ENCODE data around the gene PFAS.
"Not testable (repeated sequence)": the region's sequence is repeated elsewhere in the genome, so short reads cannot be mapped to it uniquely, and the experiment has no call there.

PFAS gene

GRCh38 chr17:8248751-8249607 is at the start of gene PFAS:
TSS of gene PFAS (plus strand) at chr17:8249289. CDS start at chr17:8253938, 4,649 bp downstream.
- Mint-ChIP-seq H3K36me3 (peaks cover 22% of the 10 kb centered on the region), H3K9me3 (no peaks in the 10 kb centered on the region), H3K27ac (peak within 1 kb of the TSS; percentile 100), H3K4me1 (peaks cover 48% of the 10 kb centered on the region), H3K4me3 (peak within 1 kb of the TSS; percentile 88), H3K27me3 (no peaks in the 10 kb centered on the region)
- CTCF ChIA-PET: interaction anchor here (0.9 to 5.0 kb wide), 6 partner anchors 26 to 129 kb away, joined by 3 to 38 read pairs (median 3); no protein-coding TSS in a partner anchor
- DNase-seq: peak; percentile 97

GRCh38 chr17:8204761-8205555 is 44.1 kb upstream of the PFAS start:
- H3K4me3 Mint-ChIP-seq: no peak overlapping the region
- peaks cover 54% of the 10 kb centered on the region for H3K4me1 Mint-ChIP-seq
- H3K9me3 Mint-ChIP-seq: no peaks in the 10 kb centered on the region
- DNase-seq: no peak
- no peak overlapping the region for H3K27ac Mint-ChIP-seq
- peaks cover 57% of the 10 kb centered on the region for H3K36me3 Mint-ChIP-seq
- H3K27me3 Mint-ChIP-seq: no peaks in the 10 kb centered on the region
- CTCF ChIA-PET: no interaction called here

- Mint-ChIP-seq H3K27me3 (peaks cover 4% of the 10 kb centered on the region), H3K4me3 (no peak overlapping the region), H3K36me3 (peaks cover 53% of the 10 kb centered on the region), H3K4me1 (peaks cover 53% of the 10 kb centered on the region), H3K9me3 (no peaks in the 10 kb centered on the region), H3K27ac (peak overlapping the region; percentile 19)
- no peak for DNase-seq
- CTCF ChIA-PET: interaction anchor here (1.2 kb wide), 1 partner anchor 18 kb away, joined by 3 read pairs; no protein-coding TSS in a partner anchor
Observed at GRCh38 chr17:8206536-8206935, 42.6 kb upstream of the PFAS start.

GRCh38 chr17:8209907-8210760 is 39.0 kb upstream of the PFAS start, which contains the start of gene AURKB:
TSS of gene AURKB (minus strand) at chr17:8210575. CDS start at chr17:8210224, 351 bp downstream.
- CTCF ChIA-PET: interaction anchor here (0.6 to 1.5 kb wide), 4 partner anchors 11 to 1299 kb away, joined by 3 to 9 read pairs (median 3); no protein-coding TSS in a partner anchor
- no peaks in the 10 kb centered on the region for H3K9me3 Mint-ChIP-seq
- peak within 1 kb of the TSS; percentile 87 for H3K4me3 Mint-ChIP-seq
- H3K27me3 Mint-ChIP-seq: peaks cover 11% of the 10 kb centered on the region
- peak within 1 kb of the TSS; percentile 94 for H3K27ac Mint-ChIP-seq
- peaks cover 33% of the 10 kb centered on the region for H3K36me3 Mint-ChIP-seq
- DNase-seq: peak; percentile 97
- H3K4me1 Mint-ChIP-seq: peaks cover 46% of the 10 kb centered on the region

- Mint-ChIP-seq H3K9me3 (no peaks in the 10 kb centered on the region), H3K36me3 (peaks cover 31% of the 10 kb centered on the region), H3K27me3 (peaks cover 11% of the 10 kb centered on the region), H3K4me1 (peaks cover 44% of the 10 kb centered on the region), H3K27ac (peak overlapping the region; percentile 94), H3K4me3 (peak overlapping the region; percentile 87)
- no peak for DNase-seq
- CTCF ChIA-PET: interaction anchor here (0.6 to 1.5 kb wide), 4 partner anchors 10 to 1300 kb away, joined by 3 to 9 read pairs (median 3); no protein-coding TSS in a partner anchor
Observed at GRCh38 chr17:8210761-8211458, 38.2 kb upstream of the PFAS start.

- H3K27me3 Mint-ChIP-seq: peaks cover 11% of the 10 kb centered on the region
- H3K4me1 Mint-ChIP-seq: peaks cover 30% of the 10 kb centered on the region
- H3K4me3 Mint-ChIP-seq: no peak overlapping the region
- CTCF ChIA-PET: no interaction called here
- no peak overlapping the region for H3K27ac Mint-ChIP-seq
- DNase-seq: no peak
- H3K36me3 Mint-ChIP-seq: peaks cover 17% of the 10 kb centered on the region
- H3K9me3 Mint-ChIP-seq: no peaks in the 10 kb centered on the region
Observed at GRCh38 chr17:8212312-8213180, 36.5 kb upstream of the PFAS start.

- CTCF ChIA-PET: interaction anchor here (0.9 kb wide), 1 partner anchor 13 kb away, joined by 3 read pairs; no protein-coding TSS in a partner anchor
- H3K4me1 Mint-ChIP-seq: peaks cover 23% of the 10 kb centered on the region
- H3K36me3 Mint-ChIP-seq: peaks cover 16% of the 10 kb centered on the region
- not testable (repeated sequence) for DNase-seq, H3K27ac Mint-ChIP-seq, H3K4me3 Mint-ChIP-seq, H3K9me3 Mint-ChIP-seq
- peaks cover 11% of the 10 kb centered on the region for H3K27me3 Mint-ChIP-seq
Observed at GRCh38 chr17:8214000-8214399, 35.1 kb upstream of the PFAS start.

GRCh38 chr17:8220783-8221662 is 28.1 kb upstream of the PFAS start:
- CTCF ChIA-PET: interaction anchor here (0.7 to 5.9 kb wide), 9 partner anchors 11 to 101 kb away, joined by 3 to 38 read pairs (median 5); partner anchors contain the start of genes AURKB, CTC1, PFAS and SLC25A35
- Mint-ChIP-seq H3K27ac (peak overlapping the region; percentile 100), H3K27me3 (peaks cover 15% of the 10 kb centered on the region), H3K4me1 (peaks cover 51% of the 10 kb centered on the region), H3K9me3 (no peaks in the 10 kb centered on the region), H3K36me3 (peaks cover 29% of the 10 kb centered on the region), H3K4me3 (peak overlapping the region; percentile 96)
- DNase-seq: peak; percentile 84

- CTCF ChIA-PET: interaction anchor here (0.7 to 5.9 kb wide), 9 partner anchors 11 to 102 kb away, joined by 3 to 38 read pairs (median 5); partner anchors contain the start of genes AURKB, CTC1, PFAS and SLC25A35
- Mint-ChIP-seq H3K4me3 (peak overlapping the region; percentile 96), H3K27me3 (peaks cover 15% of the 10 kb centered on the region)
Observed at GRCh38 chr17:8221663-8222379, 27.3 kb upstream of the PFAS start.

GRCh38 chr17:8222380-8222629 is 26.8 kb upstream of the PFAS start:
- Mint-ChIP-seq H3K4me3 (peak overlapping the region; percentile 96), H3K27me3 (peaks cover 15% of the 10 kb centered on the region), H3K4me1 (peaks cover 64% of the 10 kb centered on the region), H3K27ac (peak overlapping the region; percentile 100), H3K36me3 (peaks cover 40% of the 10 kb centered on the region), H3K9me3 (no peaks in the 10 kb centered on the region)
- DNase-seq: no peak
- CTCF ChIA-PET: interaction anchor here (1.0 to 5.9 kb wide), 6 partner anchors 12 to 103 kb away, joined by 3 to 38 read pairs (median 9); partner anchors contain the start of genes AURKB, CTC1 and PFAS

More at GRCh38 chr17:8221663-8222379, 27.3 kb upstream of the PFAS start:
- H3K27ac Mint-ChIP-seq: peak overlapping the region; percentile 100
- H3K9me3 Mint-ChIP-seq: no peaks in the 10 kb centered on the region
- peaks cover 59% of the 10 kb centered on the region for H3K4me1 Mint-ChIP-seq
- H3K36me3 Mint-ChIP-seq: peaks cover 35% of the 10 kb centered on the region
- DNase-seq: peak; percentile 90

Data from activated naive CD4-positive, alpha-beta T cell treated with anti-CD3 and anti-CD28 coated beads, Interleukin-2, amount 10 ng/mL, durations not matched to agents 7 days and 5 days (primary cell).